Measurements from ENCODE around the gene DOCK2. TPM values are rescaled to one million over a fixed set of nuclear protein-coding genes. Genes with fewer than 3 reads are reported as not detected.

Gene DOCK2
- polyA plus RNA-seq (2012; ENCODE audit: insufficient read length, low read depth), result not detected

- TF ChIP-seq POLR2AphosphoS5 (IDR thresholded peaks at IDR 0.05; ENCODE audit: low read depth, low read length), result no peak
- no peak for TF ChIP-seq REST (IDR thresholded peaks at IDR 0.05; ENCODE audit: insufficient read depth in 1 of 2, low read depth in 2 of 2, low read length in 2 of 2)
- TF ChIP-seq TAF1 (IDR thresholded peaks at IDR 0.05; ENCODE audit: borderline replicate concordance, insufficient read depth, low read length), result no peak
- no peak for TF ChIP-seq SIN3A (IDR thresholded peaks at IDR 0.05; ENCODE audit: borderline replicate concordance, insufficient read depth, low read length)
- no peak for TF ChIP-seq FOXP2 (optimal IDR thresholded peaks at IDR 0.05; ENCODE audit: borderline replicate concordance, extremely low read depth, extremely low read length, insufficient read depth)
Measured at GRCh38 chr5:169637085-169637548, at the start of gene DOCK2. TSS of gene DOCK2 (plus strand) at chr5:169637275. CDS start at chr5:169637327, 52 bp downstream.

GRCh38 chr5:169590602-169591001 is 46.5 kb upstream of the DOCK2 start:
- TF ChIP-seq TAF1 (IDR thresholded peaks at IDR 0.05; ENCODE audit: borderline replicate concordance, insufficient read depth, low read length), result no peak

- TF ChIP-seq POLR2AphosphoS5 (IDR thresholded peaks at IDR 0.05; ENCODE audit: low read depth, low read length), result no peak
- no peak for TF ChIP-seq REST (IDR thresholded peaks at IDR 0.05; ENCODE audit: insufficient read depth in 1 of 2, low read depth in 2 of 2, low read length in 2 of 2)
- TF ChIP-seq FOXP2 (optimal IDR thresholded peaks at IDR 0.05; ENCODE audit: borderline replicate concordance, extremely low read depth, extremely low read length, insufficient read depth), result no peak
- no peak for TF ChIP-seq TAF1 (IDR thresholded peaks at IDR 0.05; ENCODE audit: borderline replicate concordance, insufficient read depth, low read length)
Measured at GRCh38 chr5:169591636-169592035, 45.4 kb upstream of the DOCK2 start.

- TF ChIP-seq FOXP2 (optimal IDR thresholded peaks at IDR 0.05; ENCODE audit: borderline replicate concordance, extremely low read depth, extremely low read length, insufficient read depth) (no peak), REST (IDR thresholded peaks at IDR 0.05; ENCODE audit: insufficient read depth in 1 of 2, low read depth in 2 of 2, low read length in 2 of 2) (no peak), POLR2AphosphoS5 (IDR thresholded peaks at IDR 0.05; ENCODE audit: low read depth, low read length) (no peak), SIN3A (IDR thresholded peaks at IDR 0.05; ENCODE audit: borderline replicate concordance, insufficient read depth, low read length) (no peak), TAF1 (IDR thresholded peaks at IDR 0.05; ENCODE audit: borderline replicate concordance, insufficient read depth, low read length) (no peak)
Measured at GRCh38 chr5:169592937-169593650, 44.0 kb upstream of the DOCK2 start.

GRCh38 chr5:169595172-169595820 is 41.8 kb upstream of the DOCK2 start:
- TF ChIP-seq SIN3A (IDR thresholded peaks at IDR 0.05; ENCODE audit: borderline replicate concordance, insufficient read depth, low read length) (no peak), FOXP2 (optimal IDR thresholded peaks at IDR 0.05; ENCODE audit: borderline replicate concordance, extremely low read depth, extremely low read length, insufficient read depth) (no peak), POLR2AphosphoS5 (IDR thresholded peaks at IDR 0.05; ENCODE audit: low read depth, low read length) (no peak), REST (IDR thresholded peaks at IDR 0.05; ENCODE audit: insufficient read depth in 1 of 2, low read depth in 2 of 2, low read length in 2 of 2) (no peak), TAF1 (IDR thresholded peaks at IDR 0.05; ENCODE audit: borderline replicate concordance, insufficient read depth, low read length) (no peak)
